GM21528 (cell line): ENCODE data around the gene GATA2.

ENCODE experiments used
- ATAC-seq: cut with Tn5 transposase; IDR thresholded peaks from one replicate; pipeline ENCODE4 v1.9.1; 2021; ENCODE audit warnings: mild to moderate bottlenecking, moderate library complexity; ENCODE audit not compliant: unreplicated experiment, low FRiP score

Gene GATA2

GRCh38 chr3:128478576-128479506 lies 14.2 kb downstream of the GATA2 start:
- no peak for ATAC-seq

GRCh38 chr3:128476659-128477058 lies 16.3 kb downstream of the GATA2 start:
- ATAC-seq = no peak

- ATAC-seq = no peak
These were observed 17.6 kb downstream of the GATA2 start for GRCh38 chr3:128475355-128475754.

- no peak for ATAC-seq
These were observed 19.3 kb downstream of the GATA2 start for GRCh38 chr3:128473737-128474136.

- ATAC-seq = no peak
These were observed 19.9 kb downstream of the GATA2 start for GRCh38 chr3:128473180-128473519.

- no peak for ATAC-seq
These were observed 20.4 kb downstream of the GATA2 start for GRCh38 chr3:128472449-128473179.

GRCh38 chr3:128471720-128472119 lies 21.3 kb downstream of the GATA2 start:
- ATAC-seq = no peak

- ATAC-seq = no peak
These were observed 21.9 kb downstream of the GATA2 start for GRCh38 chr3:128471110-128471509.

- ATAC-seq = no peak
These were observed 22.7 kb downstream of the GATA2 start for GRCh38 chr3:128470134-128470899.

GRCh38 chr3:128469556-128469955 lies 23.4 kb downstream of the GATA2 start:
- no peak for ATAC-seq

GRCh38 chr3:128468791-128469527 lies 24.0 kb downstream of the GATA2 start:
- ATAC-seq = no peak

GRCh38 chr3:128468285-128468790 lies 24.7 kb downstream of the GATA2 start:
- no peak for ATAC-seq

- ATAC-seq = no peak
These were observed 26.0 kb downstream of the GATA2 start, which contains the start of gene DNAJB8 for GRCh38 chr3:128466840-128467541. TSS of gene DNAJB8 (minus strand) at chr3:128466890. CDS start at chr3:128463245, 3,645 bp downstream.

- no peak for ATAC-seq
These were observed 28.3 kb downstream of the GATA2 start for GRCh38 chr3:128464702-128465101.

- ATAC-seq = no peak
These were observed 28.8 kb downstream of the GATA2 start for GRCh38 chr3:128464188-128464587.

- no peak for ATAC-seq
These were observed 29.2 kb downstream of the GATA2 start for GRCh38 chr3:128463771-128464170.

- ATAC-seq = no peak
These were observed 29.6 kb downstream of the GATA2 start for GRCh38 chr3:128463354-128463753.

- no peak for ATAC-seq
These were observed 30.1 kb downstream of the GATA2 start for GRCh38 chr3:128462931-128463330.

GRCh38 chr3:128462341-128462910 lies 30.6 kb downstream of the GATA2 start:
- ATAC-seq = no peak
